GM23248 (cell line): Measurements from ENCODE around the gene LUZP2. TPM values are rescaled to one million over a fixed set of nuclear protein-coding genes. Genes with fewer than 3 reads are reported as not detected.

Source experiments
- DNase-seq: peaks from one replicate; pipeline ENCODE4 v3.0.0-alpha.2; 2015
- H2AFZ ChIP-seq: fragments of 200-600 bp; sonication (generic); 2 replicates; pipeline ENCODE4 v1.6.1; 2016; ENCODE audit warnings: antibody characterized with exemption
- H3F3A ChIP-seq: fragments of 200-600 bp; sonication (generic); 2 replicates; pipeline ENCODE4 v1.6.1; 2016; ENCODE audit warnings: mild to moderate bottlenecking, antibody characterized with exemption, mixed run types; ENCODE audit not compliant: insufficient read depth
- H3K27ac ChIP-seq: fragments of 200-600 bp; sonication (generic); 2 replicates; pipeline ENCODE4 v1.5.1; 2016; ENCODE audit warnings: mild to moderate bottlenecking
- H3K27me3 ChIP-seq: fragments of 200-600 bp; sonication (generic); replicated peaks from 2 replicates; pipeline ENCODE4 v1.6.1; 2016; ENCODE audit warnings: mild to moderate bottlenecking; ENCODE audit not compliant: insufficient read depth
- H3K36me3 ChIP-seq: fragments of 200-600 bp; sonication (generic); 2 replicates; pipeline ENCODE4 v1.6.1; 2016; ENCODE audit warnings: low read depth, mild to moderate bottlenecking
- H3K4me1 ChIP-seq: fragments of 200-600 bp; sonication (generic); 2 replicates; pipeline ENCODE4 v1.6.1; 2016; ENCODE audit warnings: mild to moderate bottlenecking; ENCODE audit not compliant: insufficient read depth
- H3K4me2 ChIP-seq: fragments of 200-600 bp; sonication (generic); one replicate; pipeline ENCODE4 v1.6.1; 2016; ENCODE audit warnings: mild to moderate bottlenecking; ENCODE audit not compliant: unreplicated experiment
- H3K4me3 ChIP-seq: fragments of 200-600 bp; sonication (generic); 2 replicates; pipeline ENCODE4 v1.5.1; 2016; ENCODE audit warnings: mild to moderate bottlenecking
- H3K79me2 ChIP-seq: fragments of 200-600 bp; sonication (generic); 2 replicates; pipeline ENCODE4 v1.6.1; 2016; ENCODE audit warnings: mild to moderate bottlenecking; ENCODE audit not compliant: insufficient read depth
- H3K9ac ChIP-seq: fragments of 200-600 bp; sonication (generic); 2 replicates; pipeline ENCODE4 v1.6.1; 2016; ENCODE audit warnings: mild to moderate bottlenecking
- H3K9me2 ChIP-seq: fragments of 200-600 bp; sonication (generic); 2 replicates; pipeline ENCODE4 v1.6.1; 2016; ENCODE audit warnings: mixed run types, mild to moderate bottlenecking, moderate library complexity; ENCODE audit not compliant: insufficient read depth
- H3K9me3 ChIP-seq: fragments of 200-600 bp; sonication (generic); one replicate; pipeline ENCODE4 v1.6.1; 2017; ENCODE audit warnings: low read depth
- H4K20me1 ChIP-seq: fragments of 200-600 bp; sonication (generic); 2 replicates; pipeline ENCODE4 v1.6.0; 2016; ENCODE audit not compliant: insufficient read depth
- EZH2 ChIP-seq: fragments of 200-600 bp; sonication (generic); IDR thresholded peaks from 2 replicates; pipeline ENCODE4 v1.6.1; 2018; ENCODE audit warnings: antibody characterized with exemption, mild to moderate bottlenecking; ENCODE audit not compliant: insufficient read depth, poor library complexity, severe bottlenecking
- EZH2phosphoT487 ChIP-seq: fragments of 200-600 bp; sonication (generic); IDR thresholded peaks from 2 replicates; pipeline ENCODE4 v1.6.1; 2018; ENCODE audit warnings: antibody characterized with exemption, moderate library complexity, mild to moderate bottlenecking, low read depth; ENCODE audit not compliant: insufficient read depth
- whole genome bisulfite sequencing, 2 experiments: methylation state at CpG; one replicate each; pipeline ENCODE4 v1.1.6; 2015 to 2017; ENCODE audit warnings: low lambda C conversion rate in 2 of 2, low coverage in 1 of 2; ENCODE audit errors: missing lambda C conversion rate in 2 of 2; 5-methylcytosine and 5-hydroxymethylcytosine counted together
- in situ Hi-C: fragments of 300-500 bp; cut with MboI; formaldehyde crosslinking; loops from 2 replicates; pipeline ENCODE4 v1.15.0; 2020
- polyA plus RNA-seq: library from polyadenylated mRNA; unstranded; fragments of >200 nt; fragmentation: Nextera tagmentation; extraction: Ambion mirVana; gene quantifications from 2 replicates; pipeline ENCODE4 v1.2.1, GENCODE V29; 2016
- total RNA-seq: library from RNA; depleted of rRNA; stranded (reverse); fragments of >200 nt; shearing (Covaris generic); gene quantifications from 2 replicates; pipeline ENCODE4 v1.2.3, GENCODE V29; 2014

The LUZP2 gene
- total and polyA plus RNA-seq, 2 experiments from 2014 or later: not detected

DNA sequence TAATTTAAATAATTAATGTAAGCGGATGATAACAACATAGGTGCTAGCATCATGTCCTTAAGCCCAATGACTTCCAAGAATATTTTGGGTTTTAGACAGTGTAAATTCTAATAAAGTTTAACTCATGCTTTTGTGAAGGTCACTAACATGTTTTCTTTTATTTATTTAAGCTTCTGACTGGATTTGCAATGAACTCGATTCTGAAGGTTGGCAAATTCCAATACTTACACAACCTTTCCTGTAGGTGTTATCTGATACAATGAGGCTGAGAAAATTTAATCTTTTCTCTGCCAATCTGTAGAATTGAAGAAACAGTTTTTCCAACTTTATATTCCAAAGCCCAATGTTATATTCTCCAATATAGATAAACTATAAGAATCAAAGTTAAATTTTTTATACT is 311.3 kb downstream of the LUZP2 start:
- Histone ChIP-seq H3K4me1 (no peaks in the 10 kb centered on the region), H3K9me3 (no peaks in the 10 kb centered on the region), H3K9ac (no peak overlapping the region), H2AFZ (no peak overlapping the region), H4K20me1 (no peaks in the 10 kb centered on the region), H3K36me3 (no peaks in the 10 kb centered on the region), H3K9me2 (no peaks in the 10 kb centered on the region), H3K4me3 (no peak overlapping the region), H3F3A (no peaks in the 10 kb centered on the region), H3K4me2 (no peak overlapping the region), H3K79me2 (no peaks in the 10 kb centered on the region), H3K27ac (no peak overlapping the region), H3K27me3 (no peaks in the 10 kb centered on the region)
- DNase-seq: no peak
- TF ChIP-seq EZH2phosphoT487: no peak
- no peak for TF ChIP-seq EZH2
- in situ Hi-C loops: no loop called here
- WGBS, 2 experiments: 52 to 58% methylated on average over 2 of the region's 2 CpGs

GRCh38 chr11:24819006-24819405 is 322.2 kb downstream of the LUZP2 start:
- WGBS, 2 experiments: 8 to 14% methylated on average over 4 of the region's 4 CpGs
- no peaks in the 10 kb centered on the region for H3K27me3 ChIP-seq
- H3K9me3 ChIP-seq: no peaks in the 10 kb centered on the region
- no peaks in the 10 kb centered on the region for H3K79me2 ChIP-seq
- H3K27ac ChIP-seq: no peak overlapping the region
- H4K20me1 ChIP-seq: no peaks in the 10 kb centered on the region
- TF ChIP-seq EZH2: no peak
- in situ Hi-C loops: no loop called here
- no peak overlapping the region for H3K4me2 ChIP-seq
- no peak for DNase-seq
- H3K4me1 ChIP-seq: no peaks in the 10 kb centered on the region
- H3K4me3 ChIP-seq: no peak overlapping the region
- H2AFZ ChIP-seq: no peak overlapping the region
- H3K36me3 ChIP-seq: no peaks in the 10 kb centered on the region
- H3F3A ChIP-seq: no peaks in the 10 kb centered on the region
- H3K9ac ChIP-seq: no peak overlapping the region
- no peaks in the 10 kb centered on the region for H3K9me2 ChIP-seq

DNA sequence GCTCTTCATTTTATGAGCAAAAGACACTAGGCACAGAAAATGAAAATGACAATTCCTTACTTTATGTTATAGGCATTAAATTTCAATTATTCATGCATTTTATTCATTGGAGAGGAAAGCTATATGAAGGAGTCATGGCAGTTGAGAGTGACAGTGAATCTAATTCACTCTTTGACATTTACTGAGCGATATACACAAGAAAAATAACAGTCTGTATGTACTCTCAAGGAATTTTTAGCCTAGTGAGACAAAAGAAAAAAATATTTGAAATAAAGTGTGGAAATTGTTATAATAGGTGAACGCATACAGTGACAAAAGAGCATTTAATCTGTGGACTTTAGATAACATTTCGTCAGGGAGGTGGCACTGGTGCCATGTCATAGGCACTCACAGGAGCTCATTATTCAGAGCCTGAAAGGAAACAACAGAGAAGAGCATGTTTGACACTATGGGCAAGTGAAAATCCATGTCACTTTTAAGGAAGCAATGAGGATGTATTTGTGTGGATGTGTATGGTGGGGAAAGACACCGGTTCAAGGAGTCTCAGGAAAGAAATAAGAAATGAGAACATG is 323.1 kb downstream of the LUZP2 start:
- 40 to 44% methylated on average over 4 of the region's 4 CpGs for WGBS, 2 experiments
- in situ Hi-C loops: no loop called here
- H2AFZ ChIP-seq: no peak overlapping the region

GRCh38 chr11:24820541-24820940 is 323.7 kb downstream of the LUZP2 start:
- 55 to 57% methylated on average over 1 of the region's 1 CpG for WGBS, 2 experiments
- in situ Hi-C loops: no loop called here
- no peaks in the 10 kb centered on the region for H3F3A ChIP-seq

More for the DNA sequence above, 323.1 kb downstream of the LUZP2 start:
- H3K9me2 ChIP-seq: no peaks in the 10 kb centered on the region
- H3K4me3 ChIP-seq: no peak overlapping the region
- no peak overlapping the region for H3K27ac ChIP-seq
- H3K9me3 ChIP-seq: no peaks in the 10 kb centered on the region
- no peaks in the 10 kb centered on the region for H3K27me3 ChIP-seq
- DNase-seq: no peak
- no peaks in the 10 kb centered on the region for H3K36me3 ChIP-seq
- H4K20me1 ChIP-seq: no peaks in the 10 kb centered on the region
- no peak overlapping the region for H3K4me2 ChIP-seq
- H3F3A ChIP-seq: no peaks in the 10 kb centered on the region
- TF ChIP-seq EZH2 (no peak), EZH2phosphoT487 (no peak)
- H3K79me2 ChIP-seq: no peaks in the 10 kb centered on the region
- H3K4me1 ChIP-seq: no peaks in the 10 kb centered on the region
- H3K9ac ChIP-seq: no peak overlapping the region

More at GRCh38 chr11:24820541-24820940, 323.7 kb downstream of the LUZP2 start:
- no peak overlapping the region for H2AFZ ChIP-seq
- no peak overlapping the region for H3K4me3 ChIP-seq
- H3K9me2 ChIP-seq: no peaks in the 10 kb centered on the region
- no peaks in the 10 kb centered on the region for H3K36me3 ChIP-seq
- no peaks in the 10 kb centered on the region for H3K9me3 ChIP-seq
- H3K9ac ChIP-seq: no peak overlapping the region
- H3K4me1 ChIP-seq: no peaks in the 10 kb centered on the region
- no peak overlapping the region for H3K27ac ChIP-seq
- no peaks in the 10 kb centered on the region for H3K79me2 ChIP-seq
- H3K27me3 ChIP-seq: no peaks in the 10 kb centered on the region
- TF ChIP-seq EZH2phosphoT487: no peak
- no peak for DNase-seq
- H4K20me1 ChIP-seq: no peaks in the 10 kb centered on the region
- no peak overlapping the region for H3K4me2 ChIP-seq
